Left colon (tissue), 2 donors: ENCODE data around the gene ANP32A. TPM values are rescaled to one million over a fixed set of nuclear protein-coding genes. Genes with fewer than 3 reads are reported as not detected.
"Not testable (repeated sequence)": the region's sequence is repeated elsewhere in the genome, so short reads cannot be mapped to it uniquely, and the experiment has no call there.

ENCODE experiments used
- ATAC-seq: fragments of 200-7000 bp; cut with Tn5 transposase; one replicate; pipeline ENCODE4 v1.9.1; 2020; ENCODE audit warnings: mild to moderate bottlenecking, moderate library complexity
- DNase-seq, 2 donors: peaks; one replicate each; pipeline ENCODE4 v3.0.0-alpha.2; 2020
- intact Hi-C, 2 donors: fragments of 100-400 bp; cut with DNase I in 1 of 2; cut with micrococcal nuclease in 1 of 2; formaldehyde crosslinking; loops; one replicate each; pipeline versions ENCODE4 v1.11.2 to v1.14.0; 2022; cut with DNase I, micrococcal nuclease
- long read RNA-seq: library from polyadenylated mRNA; unstranded; transcript quantifications from one replicate; pipeline ENCODE4 v2.0.0, GENCODE V29; 2021
- total RNA-seq, 2 donors: library from RNA; stranded (reverse); fragmentation: NEBNext Ultra II Directional; extraction: Animal tissue kit (Norgen Biotek cat#: 25700); gene quantifications; one replicate each; pipeline ENCODE4 v1.2.1, GENCODE V29; 2021
- donor health status: DM: no; HTN: no; CAD: no.
- donor health status: DM: yes; HTN: yes; CAD: no.

ANP32A gene
- 100 to 1,000 TPM in 1 of 2 donors, 10 to 100 TPM in 1; 91.9 to 122 TPM for total RNA-seq
- long read RNA-seq, transcript ANP32A-203 (7 exons, 2,440 nt), result major isoform, 25 of 45 reads
- long read RNA-seq, partial matches to known transcripts, result 2 of 45 reads
- long read RNA-seq, other reads (novel, unspliced or antisense), result 17 of 45 reads

GRCh38 chr15:68820295-68821189 lies at the start of gene ANP32A:
Gene ANP32A (minus strand): TSS chr15:68820895. CDS start chr15:68820751, 144 bp downstream.
- peak; percentile 67 for ATAC-seq
- intact Hi-C loops, result no loop called here
- peak; percentile 96 to 98 for DNase-seq

GRCh38 chr15:68868296-68868695 lies 47.6 kb upstream of the ANP32A start:
- intact Hi-C loops, result no loop called here
- DNase-seq (no peak), ATAC-seq (no peak)

GRCh38 chr15:68862415-68862814 lies 41.7 kb upstream of the ANP32A start:
- intact Hi-C loops, result no loop called here
- DNase-seq, result no peak
- ATAC-seq, result no peak

- ATAC-seq, intact Hi-C loops, DNase-seq: not testable (repeated sequence)
Measured at GRCh38 chr15:68858666-68859065, 38.0 kb upstream of the ANP32A start.

GRCh38 chr15:68857443-68857842 lies 36.7 kb upstream of the ANP32A start:
- DNase-seq, intact Hi-C loops, ATAC-seq: not testable (repeated sequence)

- ATAC-seq (no peak), DNase-seq (no peak)
- intact Hi-C loops, result no loop called here
Measured at GRCh38 chr15:68852461-68852860, 31.8 kb upstream of the ANP32A start.

GRCh38 chr15:68851971-68852370 lies 31.3 kb upstream of the ANP32A start:
- ATAC-seq (no peak), DNase-seq (no peak)
- intact Hi-C loops, result no loop called here

GRCh38 chr15:68849497-68849896 lies 28.8 kb upstream of the ANP32A start:
- ATAC-seq (no peak), DNase-seq (no peak)
- intact Hi-C loops, result no loop called here

- DNase-seq, result no peak
- no peak for ATAC-seq
- intact Hi-C loops, result no loop called here
Measured at GRCh38 chr15:68846851-68847439, 26.2 kb upstream of the ANP32A start.

GRCh38 chr15:68844856-68845550 lies 24.3 kb upstream of the ANP32A start:
- ATAC-seq, result no peak
- no peak for DNase-seq
- intact Hi-C loops, result no loop called here

GRCh38 chr15:68843425-68844311 lies 23.0 kb upstream of the ANP32A start:
- peak; percentile 54 for ATAC-seq
- DNase-seq, result no peak
- intact Hi-C loops, result no loop called here

- intact Hi-C loops, result no loop called here
- DNase-seq (no peak), ATAC-seq (no peak)
Measured at GRCh38 chr15:68842958-68843357, 22.3 kb upstream of the ANP32A start.

GRCh38 chr15:68834346-68834745 lies 13.7 kb upstream of the ANP32A start:
- DNase-seq, result no peak
- intact Hi-C loops, result no loop called here
- no peak for ATAC-seq

GRCh38 chr15:68833700-68834331 lies 13.1 kb upstream of the ANP32A start:
- intact Hi-C loops, result no loop called here
- ATAC-seq (no peak), DNase-seq (no peak)

- ATAC-seq, result no peak
- no peak for DNase-seq
- intact Hi-C loops, result no loop called here
Measured at GRCh38 chr15:68830141-68830785, 9.6 kb upstream of the ANP32A start.

- intact Hi-C loops, result no loop called here
- DNase-seq (no peak), ATAC-seq (peak; percentile 82)
Measured at GRCh38 chr15:68829068-68829467, 8.4 kb upstream of the ANP32A start.

GRCh38 chr15:68823561-68823960 lies 2.9 kb upstream of the ANP32A start:
- ATAC-seq (no peak), DNase-seq (no peak)
- intact Hi-C loops, result no loop called here

- DNase-seq (no peak), ATAC-seq (no peak)
- intact Hi-C loops, result no loop called here
Measured at GRCh38 chr15:68822818-68823217, 2.1 kb upstream of the ANP32A start.
